IPS-18a (cell line): ENCODE measurements around the gene PDLIM5.

Source experiments
- H3K27ac ChIP-seq: one replicate; pipeline ENCODE4 v1.5.1; 2013; ENCODE audit warnings: low read length
- H3K27me3 ChIP-seq: one replicate; pipeline ENCODE4 v1.6.1; 2013; ENCODE audit warnings: mild to moderate bottlenecking, low read length; ENCODE audit not compliant: control insufficient read depth, insufficient read depth
- H3K36me3 ChIP-seq: one replicate; pipeline ENCODE4 v1.6.1; 2013; ENCODE audit warnings: low read depth, low read length; ENCODE audit not compliant: control insufficient read depth
- H3K4me1 ChIP-seq: one replicate; pipeline ENCODE4 v1.6.1; 2013; ENCODE audit warnings: low read depth, low read length; ENCODE audit not compliant: control insufficient read depth
- H3K4me3 ChIP-seq: one replicate; pipeline ENCODE4 v1.5.1; 2013; ENCODE audit warnings: low read length
- H3K9ac ChIP-seq: one replicate; pipeline ENCODE4 v1.6.1; 2013; ENCODE audit warnings: mild to moderate bottlenecking, low read length, moderate library complexity
- H3K9me3 ChIP-seq: one replicate; pipeline ENCODE4 v1.6.1; 2013; ENCODE audit warnings: low read depth, low read length; ENCODE audit not compliant: control insufficient read depth

PDLIM5 gene

DNA sequence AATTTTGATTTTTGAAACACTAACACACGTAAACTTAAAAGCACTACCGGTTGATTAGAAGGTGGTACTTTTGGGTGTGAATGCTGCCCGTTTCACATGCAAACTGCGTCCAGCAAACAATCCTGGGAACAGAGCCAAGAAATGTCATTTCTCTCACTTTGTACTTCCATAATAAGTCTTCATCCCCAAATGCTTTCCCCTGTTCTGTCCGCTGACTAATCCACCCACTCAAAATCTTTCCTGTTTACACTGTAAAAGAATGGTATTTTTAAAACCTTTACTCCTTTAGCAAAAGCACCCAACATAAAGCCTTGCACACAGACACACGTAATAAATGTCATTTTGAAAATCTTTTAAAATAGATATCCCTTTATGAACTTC lies 39.1 kb upstream of the PDLIM5 start:
- H3K4me1 ChIP-seq, result peaks cover 7% of the 10 kb centered on the region
- H3K27ac ChIP-seq, result no peak overlapping the region
- no peak overlapping the region for H3K9ac ChIP-seq
- no peak overlapping the region for H3K4me3 ChIP-seq
- H3K36me3 ChIP-seq, result no peaks in the 10 kb centered on the region
- no peaks in the 10 kb centered on the region for H3K27me3 ChIP-seq
- no peaks in the 10 kb centered on the region for H3K9me3 ChIP-seq

DNA sequence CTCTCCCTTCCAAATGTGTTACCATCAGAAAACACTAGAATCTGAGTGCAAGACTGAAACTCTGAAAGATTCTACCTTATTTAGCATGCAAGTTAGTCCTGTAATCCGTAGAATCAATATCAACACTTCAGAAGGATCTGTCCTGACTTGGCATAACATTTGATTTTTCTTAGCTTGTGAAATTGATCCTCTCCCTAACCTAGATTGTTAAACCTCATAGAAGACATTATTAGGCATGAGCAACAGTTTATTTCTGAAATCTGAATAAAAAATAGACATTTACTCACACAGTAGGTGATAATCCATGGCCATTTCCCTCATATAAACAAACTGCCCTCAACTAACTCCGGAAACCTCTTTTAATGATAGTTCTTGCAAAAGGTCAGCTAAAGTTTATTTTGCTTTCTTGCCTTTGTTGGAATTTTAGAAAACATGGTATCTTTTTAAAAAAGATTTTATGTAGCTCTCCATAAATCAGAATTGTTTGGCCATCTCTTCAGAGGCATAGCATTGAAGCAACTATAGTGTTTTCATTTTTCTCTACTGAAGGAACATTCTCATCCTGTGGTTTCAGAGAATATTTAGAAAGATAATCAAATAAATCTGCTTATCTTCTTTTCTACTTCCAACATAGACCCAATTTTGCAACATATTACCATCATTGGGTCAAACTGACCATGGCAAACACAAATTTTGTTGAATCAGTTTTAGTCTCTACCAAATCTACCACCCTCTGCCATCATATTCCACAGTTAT lies 38.5 kb upstream of the PDLIM5 start:
- no peak overlapping the region for H3K9ac ChIP-seq
- no peak overlapping the region for H3K4me3 ChIP-seq
- H3K36me3 ChIP-seq, result no peaks in the 10 kb centered on the region
- peaks cover 7% of the 10 kb centered on the region for H3K4me1 ChIP-seq
- no peaks in the 10 kb centered on the region for H3K27me3 ChIP-seq
- no peaks in the 10 kb centered on the region for H3K9me3 ChIP-seq
- H3K27ac ChIP-seq, result no peak overlapping the region

DNA sequence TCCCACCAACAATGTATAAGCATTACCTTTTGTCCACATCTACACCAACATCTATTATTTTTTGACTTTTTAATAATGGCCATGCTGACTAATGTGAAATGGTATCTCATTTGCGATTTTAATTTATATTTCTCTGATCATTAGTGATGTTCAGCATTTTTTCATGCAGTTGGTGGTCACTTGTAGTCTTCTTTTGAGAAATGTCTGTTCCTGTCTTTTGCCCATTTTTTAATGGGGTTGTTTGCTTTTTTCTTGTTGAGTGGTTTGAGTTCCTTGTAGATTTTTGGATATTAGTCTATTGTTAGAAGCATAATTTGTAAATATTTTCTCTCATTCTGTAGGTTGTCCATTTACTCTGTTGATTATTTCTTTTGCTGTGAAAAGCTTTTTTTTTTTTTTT lies 36.8 kb upstream of the PDLIM5 start:
- no peak overlapping the region for H3K9ac ChIP-seq
- H3K4me3 ChIP-seq, result no peak overlapping the region
- H3K27ac ChIP-seq, result no peak overlapping the region
- H3K4me1 ChIP-seq, result peaks cover 5% of the 10 kb centered on the region
- H3K9me3 ChIP-seq, result no peaks in the 10 kb centered on the region
- H3K36me3 ChIP-seq, result no peaks in the 10 kb centered on the region
- H3K27me3 ChIP-seq, result no peaks in the 10 kb centered on the region

DNA sequence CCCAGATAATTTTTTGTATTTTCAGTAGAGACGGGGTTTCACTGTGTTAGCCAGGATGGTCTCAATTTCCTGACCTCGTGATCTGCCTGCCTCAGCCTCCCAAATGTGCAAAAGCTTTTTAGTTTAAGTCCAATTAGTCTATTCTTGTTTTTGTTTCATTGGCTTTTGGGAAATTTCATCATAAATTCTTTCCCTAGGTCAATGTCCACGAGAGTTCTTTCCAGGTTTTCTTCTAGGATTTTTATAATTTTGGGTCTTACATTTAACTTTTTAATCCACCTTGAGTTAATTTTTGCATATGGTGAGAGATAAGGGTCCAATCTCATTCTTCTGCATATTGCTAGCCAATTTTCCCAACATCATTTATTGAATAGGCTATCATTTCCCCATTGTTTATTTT lies 36.3 kb upstream of the PDLIM5 start:
- no peak overlapping the region for H3K4me3 ChIP-seq
- no peak overlapping the region for H3K27ac ChIP-seq
- peaks cover 5% of the 10 kb centered on the region for H3K4me1 ChIP-seq
- H3K9me3 ChIP-seq, result no peaks in the 10 kb centered on the region
- H3K27me3 ChIP-seq, result no peaks in the 10 kb centered on the region
- H3K9ac ChIP-seq, result no peak overlapping the region
- H3K36me3 ChIP-seq, result no peaks in the 10 kb centered on the region

DNA sequence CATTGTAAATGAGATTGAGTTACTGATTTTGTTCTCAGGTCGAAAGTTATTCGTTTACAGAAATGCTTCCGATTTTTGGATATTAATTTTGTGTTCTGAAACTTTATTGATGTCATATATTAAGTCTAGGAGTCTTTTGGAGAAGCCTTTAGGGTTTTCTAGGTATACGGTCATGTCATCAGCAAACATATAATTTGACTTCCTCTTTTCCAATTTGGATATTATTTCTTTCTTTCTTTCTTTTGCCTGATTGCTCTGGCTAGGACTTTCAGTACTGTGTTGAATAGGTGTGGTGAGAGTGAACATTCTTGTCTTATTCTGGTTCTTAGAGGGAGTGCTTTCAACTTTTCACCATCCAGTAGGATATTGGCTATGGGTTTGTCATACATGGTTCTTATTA lies 35.4 kb upstream of the PDLIM5 start:
- no peaks in the 10 kb centered on the region for H3K36me3 ChIP-seq
- peaks cover 5% of the 10 kb centered on the region for H3K4me1 ChIP-seq
- no peak overlapping the region for H3K4me3 ChIP-seq
- H3K9ac ChIP-seq, result no peak overlapping the region
- H3K27me3 ChIP-seq, result no peaks in the 10 kb centered on the region
- H3K27ac ChIP-seq, result no peak overlapping the region
- H3K9me3 ChIP-seq, result no peaks in the 10 kb centered on the region

DNA sequence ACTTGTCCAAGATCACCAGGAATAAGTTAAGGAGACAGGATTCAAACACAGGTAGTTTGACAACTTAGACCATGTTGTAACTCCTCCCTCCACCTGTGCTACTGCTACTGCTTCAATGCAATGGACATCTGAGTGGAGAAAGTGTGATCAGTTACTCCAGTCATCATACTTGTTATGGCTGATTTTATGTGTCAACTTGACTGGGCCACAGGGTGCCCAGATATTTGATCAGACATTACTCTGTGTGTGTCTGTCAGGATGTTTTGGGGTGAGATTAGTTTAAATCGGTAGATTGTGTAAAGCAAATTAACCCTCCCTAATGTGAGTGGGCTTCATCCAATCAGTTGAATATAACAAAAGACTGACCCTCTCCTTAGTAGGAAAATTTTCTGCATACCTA lies 34.8 kb upstream of the PDLIM5 start:
- Histone ChIP-seq H3K4me3 (no peak overlapping the region), H3K9me3 (no peaks in the 10 kb centered on the region), H3K36me3 (no peaks in the 10 kb centered on the region), H3K4me1 (peaks cover 5% of the 10 kb centered on the region), H3K27me3 (no peaks in the 10 kb centered on the region), H3K9ac (no peak overlapping the region), H3K27ac (no peak overlapping the region)

DNA sequence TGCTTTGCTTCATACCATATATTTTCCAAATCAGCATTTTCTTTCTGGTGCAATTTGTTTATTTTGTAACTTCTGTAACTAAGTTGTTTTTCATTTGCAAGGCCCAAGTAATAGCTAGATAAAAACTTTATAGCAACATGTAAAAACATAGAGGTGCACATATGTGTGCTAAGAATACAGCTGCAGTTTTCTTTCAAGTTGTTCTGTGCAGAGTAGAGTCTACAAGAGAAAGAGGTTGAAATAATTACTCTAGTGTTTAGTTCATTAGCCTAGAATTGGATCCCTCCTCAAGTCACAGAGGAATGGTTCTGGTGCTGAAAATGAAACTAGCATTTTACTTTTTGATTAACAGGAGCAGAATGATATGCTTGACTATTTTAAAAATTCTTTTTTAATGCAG lies 32.2 kb upstream of the PDLIM5 start:
- Histone ChIP-seq H3K27ac (no peak overlapping the region), H3K9me3 (no peaks in the 10 kb centered on the region), H3K4me3 (no peak overlapping the region), H3K9ac (no peak overlapping the region), H3K27me3 (no peaks in the 10 kb centered on the region), H3K36me3 (no peaks in the 10 kb centered on the region), H3K4me1 (peaks cover 5% of the 10 kb centered on the region)

DNA sequence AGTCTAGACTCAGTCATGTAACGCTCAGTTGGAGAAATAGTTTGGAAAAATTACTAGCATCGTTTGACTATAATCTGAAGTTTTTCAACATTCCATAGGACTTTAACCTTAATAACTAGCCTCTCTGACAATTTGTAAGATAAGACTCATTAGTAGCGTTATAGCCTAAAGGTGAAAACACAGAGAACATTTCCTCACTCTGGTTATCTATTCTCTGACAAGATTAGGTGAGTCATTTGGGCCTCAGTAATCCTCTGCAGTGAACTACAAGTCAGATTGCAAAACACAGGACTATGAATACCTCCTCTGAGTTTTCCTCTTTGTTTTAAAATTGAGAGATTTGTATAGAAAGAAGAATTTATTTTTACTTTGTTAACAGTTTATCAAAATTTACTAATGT lies 31.8 kb upstream of the PDLIM5 start:
- no peak overlapping the region for H3K27ac ChIP-seq
- no peaks in the 10 kb centered on the region for H3K27me3 ChIP-seq
- no peak overlapping the region for H3K9ac ChIP-seq
- no peak overlapping the region for H3K4me3 ChIP-seq
- H3K4me1 ChIP-seq, result peaks cover 5% of the 10 kb centered on the region
- no peaks in the 10 kb centered on the region for H3K9me3 ChIP-seq
- no peaks in the 10 kb centered on the region for H3K36me3 ChIP-seq

DNA sequence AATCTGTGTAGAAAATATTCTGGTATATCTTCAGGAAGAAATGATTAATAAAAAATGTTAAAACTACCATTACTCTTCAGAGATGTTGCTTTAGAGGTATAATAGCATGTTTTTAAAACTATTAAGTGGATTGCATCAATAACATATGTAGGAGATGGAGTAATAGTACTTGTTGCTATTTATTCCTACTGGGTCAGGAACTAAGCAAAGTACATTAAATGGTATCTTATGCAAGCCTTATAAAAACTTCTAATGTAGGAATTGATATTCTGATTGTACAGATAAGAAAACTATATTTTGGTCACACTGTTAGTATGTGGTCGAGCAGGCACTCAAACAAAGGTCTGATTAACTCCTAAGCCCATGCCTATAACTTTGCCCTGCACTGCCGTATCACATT lies 31.4 kb upstream of the PDLIM5 start:
- Histone ChIP-seq H3K27me3 (no peaks in the 10 kb centered on the region), H3K27ac (no peak overlapping the region), H3K9me3 (no peaks in the 10 kb centered on the region), H3K36me3 (no peaks in the 10 kb centered on the region), H3K4me3 (no peak overlapping the region), H3K9ac (no peak overlapping the region), H3K4me1 (peaks cover 5% of the 10 kb centered on the region)

DNA sequence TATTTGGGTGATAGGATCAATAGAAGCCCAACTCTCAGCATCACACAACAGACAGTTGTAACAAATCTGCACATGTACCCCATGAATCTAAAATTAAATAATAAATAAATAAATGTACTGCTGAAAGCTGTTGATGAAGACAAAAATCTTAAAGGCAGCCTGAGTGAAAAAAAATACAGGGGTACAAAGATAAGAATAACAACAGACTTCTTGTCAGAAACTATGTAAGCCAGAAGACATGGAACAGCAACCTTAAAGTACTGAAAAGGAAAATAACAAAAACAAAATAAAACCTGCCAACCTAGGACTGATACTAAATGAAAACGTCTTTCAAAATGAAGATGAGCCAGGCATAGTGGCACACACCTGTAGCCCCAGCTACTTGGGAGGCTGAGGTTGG lies 25.0 kb upstream of the PDLIM5 start:
- Histone ChIP-seq H3K9me3 (peaks cover 9% of the 10 kb centered on the region), H3K4me1 (no peaks in the 10 kb centered on the region), H3K4me3 (no peak overlapping the region), H3K27me3 (no peaks in the 10 kb centered on the region), H3K9ac (no peak overlapping the region), H3K27ac (no peak overlapping the region), H3K36me3 (no peaks in the 10 kb centered on the region)

DNA sequence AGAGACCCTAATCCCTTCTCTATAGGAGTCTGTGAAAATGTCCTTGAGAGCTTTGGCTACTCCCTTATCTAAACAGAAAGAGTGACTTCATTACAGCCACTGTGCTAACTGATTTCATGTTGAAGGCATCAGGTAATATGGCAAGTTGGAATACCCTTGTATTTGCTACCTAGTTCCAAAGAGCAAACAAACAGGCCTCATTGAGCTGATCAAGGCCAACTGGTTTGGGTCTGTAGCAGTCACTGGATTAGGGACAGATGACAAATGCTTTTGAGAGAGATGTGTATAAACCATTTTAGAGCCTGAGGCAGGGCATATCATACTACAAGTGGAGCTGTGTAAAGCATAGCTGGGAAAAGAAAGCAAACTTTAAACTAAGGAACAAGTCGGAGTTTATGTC lies 22.9 kb upstream of the PDLIM5 start:
- no peak overlapping the region for H3K9ac ChIP-seq
- no peak overlapping the region for H3K4me3 ChIP-seq
- H3K27ac ChIP-seq, result no peak overlapping the region
- no peaks in the 10 kb centered on the region for H3K36me3 ChIP-seq
- peaks cover 9% of the 10 kb centered on the region for H3K9me3 ChIP-seq
- no peaks in the 10 kb centered on the region for H3K27me3 ChIP-seq
- no peaks in the 10 kb centered on the region for H3K4me1 ChIP-seq

DNA sequence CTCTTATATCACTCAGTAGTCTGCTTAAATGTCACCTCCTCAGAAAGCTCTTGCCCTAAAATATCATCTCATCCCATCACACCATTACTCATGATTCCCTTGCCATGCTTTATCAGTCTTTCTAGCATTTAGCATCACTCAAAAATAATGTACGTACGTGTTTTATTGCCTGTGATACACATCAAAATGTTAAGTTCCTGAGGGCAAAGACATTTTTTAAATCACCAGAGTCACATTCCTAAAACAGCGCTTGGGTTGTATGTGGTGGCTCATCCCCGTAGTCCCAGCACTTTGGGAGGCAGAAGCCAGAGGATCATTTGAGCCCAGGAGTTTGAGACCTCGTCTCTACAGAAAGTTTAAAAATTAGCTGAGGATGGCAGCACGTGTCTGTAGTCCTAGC lies 21.3 kb upstream of the PDLIM5 start:
- no peak overlapping the region for H3K27ac ChIP-seq

More for the DNA sequence above, 21.3 kb upstream of the PDLIM5 start:
- Histone ChIP-seq H3K9me3 (peaks cover 9% of the 10 kb centered on the region), H3K4me3 (no peak overlapping the region), H3K36me3 (no peaks in the 10 kb centered on the region), H3K4me1 (no peaks in the 10 kb centered on the region), H3K9ac (no peak overlapping the region), H3K27me3 (no peaks in the 10 kb centered on the region)
